Right lobe of liver (tissue), 6 donors: ENCODE results near the gene EIF2B2. TPM values are rescaled to one million over a fixed set of nuclear protein-coding genes. Genes with fewer than 3 reads are reported as not detected.

Source experiments
- ATAC-seq, 4 donors: fragments of 200-7000 bp; cut with Tn5 transposase; one replicate each; pipeline ENCODE4 v1.9.1; 2020; ENCODE audit warnings: mild to moderate bottlenecking in 4 of 4, moderate library complexity in 4 of 4
- DNase-seq, 3 donors: peaks; one replicate each; pipeline ENCODE4 v3.0.0-alpha.2; 2020
- H3K27ac ChIP-seq, 3 donors: fragments of 200-600 bp; one replicate each; pipeline ENCODE4 v1.8.0; 2022
- H3K27me3 ChIP-seq, 2 donors: fragments of 200-600 bp; one replicate each; pipeline ENCODE4 v1.8.0; 2022
- H3K36me3 ChIP-seq, 4 donors: fragments of 200-600 bp; sonication (generic) in 1 of 4; one replicate each; pipeline versions ENCODE4 v1.5.1 to v1.8.0; 2017 to 2022; ENCODE audit warnings: control low read depth in 1 of 4
- H3K4me1 ChIP-seq, 4 donors: fragments of 200-600 bp; sonication (generic) in 1 of 4; one replicate each; pipeline versions ENCODE4 v1.5.1 to v1.8.0; 2017 to 2022; ENCODE audit warnings: control low read depth in 1 of 4
- H3K4me3 ChIP-seq, 3 donors: fragments of 200-600 bp; one replicate each; pipeline ENCODE4 v1.8.0; 2022
- H3K9me3 ChIP-seq, 4 donors: fragments of 200-600 bp; sonication (generic) in 1 of 4; one replicate each; pipeline versions ENCODE4 v1.5.1 to v1.8.0; 2017 to 2022; ENCODE audit warnings: control low read depth in 1 of 4
- POLR2A ChIP-seq: fragments of 450-650 bp; IDR thresholded peaks from one replicate; pipeline ENCODE4 v1.6.1; 2017; ENCODE audit warnings: antibody characterized with exemption, mild to moderate bottlenecking
- WGBS: methylation state at CpG from one replicate; pipeline ENCODE4 v1.1.6; 2018; ENCODE audit warnings: low coverage, low lambda C conversion rate; ENCODE audit not compliant: insufficient coverage; ENCODE audit errors: missing lambda C conversion rate; 5-methylcytosine and 5-hydroxymethylcytosine counted together
- intact Hi-C, 2 donors: fragments of 100-400 bp; cut with DNase I; formaldehyde crosslinking; loops; one replicate each; pipeline versions ENCODE4 v1.11.2 to v1.14.1; 2022
- total RNA-seq, 6 experiments: library from RNA; depleted of rRNA in 2 of 6; stranded (reverse); fragments of >200 nt in 2 of 6; fragmentation: NEBNext Ultra II Directional in 3 of 6; extraction: Animal tissue kit (Norgen Biotek cat#: 25700) in 3 of 6; gene quantifications; one replicate each; pipeline versions ENCODE4 v1.1.0 to v1.2.4, GENCODE V29; 2016 to 2023
- TF ChIP-seq, protein P1 (sequence below), 4 donors: fragments of 200-600 bp in 3 of 4; fragments of 450-650 bp in 1 of 4; IDR thresholded peaks; one replicate each; pipeline versions ENCODE4 v1.5.1 to v1.8.0; 2016 to 2022; ENCODE audit warnings: antibody characterized with exemption in 4 of 4, mild to moderate bottlenecking in 2 of 4
- donor health status: DM: no; HTN: yes; CAD: no.
- donor health status: DM: no; HTN: no; CAD: no.
- donor health status: DM: no; HTN: no; CAD: no.
- donor health status: DM: no; HTN: yes; CAD: no.
- donor health status: DM: no; HTN: yes; CAD: no.

EIF2B2 gene
- total RNA-seq, 6 experiments from 2014 or later, result 16.1 to 37.5 (median 20.1) TPM

DNA sequence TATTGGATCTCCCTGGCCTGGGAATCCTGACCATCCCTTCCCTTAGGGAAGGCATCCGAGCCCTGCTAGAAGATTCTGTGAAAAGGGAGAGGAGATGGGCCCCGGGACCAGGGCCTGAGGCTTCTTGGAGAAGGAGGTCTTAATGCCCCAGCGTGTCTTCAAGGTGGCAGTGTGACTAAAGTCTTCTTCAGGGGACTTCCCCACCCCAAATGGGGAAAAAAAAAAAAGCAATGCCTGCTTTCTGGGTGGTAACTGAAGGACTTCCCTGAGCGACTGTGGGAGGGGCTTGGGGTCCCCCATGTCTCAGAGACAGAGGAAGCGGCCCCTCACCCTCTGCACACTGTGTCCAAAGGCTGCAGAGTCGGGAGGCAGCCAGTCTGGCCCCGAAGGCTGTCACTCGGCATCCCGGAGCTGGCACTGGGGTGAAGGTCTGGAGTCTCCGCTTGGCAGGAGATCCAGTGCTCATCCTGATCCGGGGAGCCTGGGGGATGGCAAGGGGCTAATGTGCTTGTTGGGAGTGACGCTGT is 39.5 kb upstream of the EIF2B2 start:
- H3K27ac ChIP-seq, result no peak overlapping the region
- TF ChIP-seq, protein P1, sequence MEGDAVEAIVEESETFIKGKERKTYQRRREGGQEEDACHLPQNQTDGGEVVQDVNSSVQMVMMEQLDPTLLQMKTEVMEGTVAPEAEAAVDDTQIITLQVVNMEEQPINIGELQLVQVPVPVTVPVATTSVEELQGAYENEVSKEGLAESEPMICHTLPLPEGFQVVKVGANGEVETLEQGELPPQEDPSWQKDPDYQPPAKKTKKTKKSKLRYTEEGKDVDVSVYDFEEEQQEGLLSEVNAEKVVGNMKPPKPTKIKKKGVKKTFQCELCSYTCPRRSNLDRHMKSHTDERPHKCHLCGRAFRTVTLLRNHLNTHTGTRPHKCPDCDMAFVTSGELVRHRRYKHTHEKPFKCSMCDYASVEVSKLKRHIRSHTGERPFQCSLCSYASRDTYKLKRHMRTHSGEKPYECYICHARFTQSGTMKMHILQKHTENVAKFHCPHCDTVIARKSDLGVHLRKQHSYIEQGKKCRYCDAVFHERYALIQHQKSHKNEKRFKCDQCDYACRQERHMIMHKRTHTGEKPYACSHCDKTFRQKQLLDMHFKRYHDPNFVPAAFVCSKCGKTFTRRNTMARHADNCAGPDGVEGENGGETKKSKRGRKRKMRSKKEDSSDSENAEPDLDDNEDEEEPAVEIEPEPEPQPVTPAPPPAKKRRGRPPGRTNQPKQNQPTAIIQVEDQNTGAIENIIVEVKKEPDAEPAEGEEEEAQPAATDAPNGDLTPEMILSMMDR (IDR thresholded peaks at IDR 0.05), result no peak
- no peak for TF ChIP-seq POLR2A
- no peaks in the 10 kb centered on the region for H3K36me3 ChIP-seq
- ATAC-seq, result peak in 1 of 4 donors; percentile 7
- H3K9me3 ChIP-seq, result no peaks in the 10 kb centered on the region
- no peaks in the 10 kb centered on the region for H3K27me3 ChIP-seq
- no peak overlapping the region for H3K4me3 ChIP-seq
- H3K4me1 ChIP-seq, result no peaks in the 10 kb centered on the region
- no peak for DNase-seq
- WGBS, result 40% methylated on average over 3 of the region's 12 CpGs
- intact Hi-C loops, result no loop called here

DNA sequence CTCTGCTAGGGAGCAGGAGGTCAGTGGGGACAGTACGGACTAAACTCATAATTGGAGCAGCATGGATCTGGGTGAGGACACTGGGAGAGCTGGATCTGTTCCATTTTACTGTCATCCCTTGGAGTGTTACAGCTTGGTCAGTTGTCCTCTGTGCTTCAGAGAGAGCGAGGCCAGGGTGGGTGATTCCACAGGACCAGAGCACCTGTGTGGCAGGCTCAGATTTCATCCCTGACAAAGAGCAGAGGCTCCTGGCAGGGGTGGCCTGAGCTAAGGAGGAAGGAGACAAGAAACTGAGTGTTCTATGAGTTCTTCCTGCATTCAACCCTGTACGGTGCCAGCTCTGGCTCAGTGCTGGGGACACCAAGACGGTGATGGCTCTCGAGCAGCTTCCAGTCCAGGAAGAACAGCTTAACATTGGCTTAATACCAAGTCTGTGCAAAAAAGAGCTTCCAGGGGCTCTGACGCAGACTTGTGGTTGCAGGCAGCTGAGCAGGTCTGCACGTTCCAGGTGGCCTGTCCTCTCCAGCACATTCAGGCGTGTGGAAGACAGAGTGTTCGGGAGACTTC is 38.9 kb upstream of the EIF2B2 start:
- WGBS, result 44% methylated on average over 6 of the region's 9 CpGs
- TF ChIP-seq, protein P1 (IDR thresholded peaks at IDR 0.05), result no peak
- TF ChIP-seq POLR2A, result no peak
- H3K4me1 ChIP-seq, result no peaks in the 10 kb centered on the region
- peak in 2 of 4 donors; percentile 11 to 16 for ATAC-seq
- H3K27me3 ChIP-seq, result no peaks in the 10 kb centered on the region
- no peak overlapping the region for H3K4me3 ChIP-seq
- no peak overlapping the region for H3K27ac ChIP-seq
- no peak for DNase-seq
- no peaks in the 10 kb centered on the region for H3K9me3 ChIP-seq
- no peaks in the 10 kb centered on the region for H3K36me3 ChIP-seq
- intact Hi-C loops, result no loop called here

DNA sequence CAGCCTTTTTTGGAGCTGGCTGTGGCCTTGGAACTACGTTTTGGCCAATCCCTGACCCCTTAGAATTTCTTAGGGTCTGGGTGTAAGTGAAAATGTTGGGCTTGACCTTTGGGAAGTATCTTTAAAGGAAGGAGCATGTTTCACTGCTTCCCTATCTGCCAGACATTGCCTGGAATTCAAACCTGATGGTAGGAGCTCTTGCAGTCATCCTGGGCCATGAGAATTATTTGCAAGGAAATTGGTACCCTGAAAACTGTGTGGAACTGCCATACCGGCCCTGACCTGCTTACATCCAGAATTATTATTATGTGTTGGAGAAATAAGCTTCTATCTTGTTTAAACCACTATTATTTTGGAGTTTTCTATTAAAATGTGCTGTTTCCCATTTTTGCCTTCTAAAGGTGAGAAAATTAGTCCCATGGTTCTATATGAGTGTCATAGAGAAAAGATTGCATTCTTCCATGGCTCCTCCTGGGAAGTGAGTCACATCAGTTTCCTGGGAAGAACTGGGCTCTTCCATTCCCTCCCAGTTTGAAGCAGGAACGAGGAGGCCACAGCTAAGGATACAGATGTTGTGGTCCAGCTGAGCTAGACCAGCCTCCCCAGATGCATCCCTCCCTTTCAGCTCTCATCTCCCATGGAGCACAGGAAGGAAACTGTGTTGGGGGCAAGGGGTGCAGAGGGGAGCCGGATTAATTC is 37.8 kb upstream of the EIF2B2 start:
- ATAC-seq, result peak in 1 of 4 donors; percentile 27
- TF ChIP-seq, protein P1 (IDR thresholded peaks at IDR 0.05), result no peak
- TF ChIP-seq POLR2A, result no peak
- Histone ChIP-seq H3K9me3 (no peaks in the 10 kb centered on the region), H3K4me3 (no peak overlapping the region), H3K27ac (no peak overlapping the region), H3K36me3 (no peaks in the 10 kb centered on the region), H3K27me3 (no peaks in the 10 kb centered on the region), H3K4me1 (no peaks in the 10 kb centered on the region)
- 57% methylated on average over 3 of the region's 4 CpGs for WGBS
- intact Hi-C loops, result no loop called here
- no peak for DNase-seq

DNA sequence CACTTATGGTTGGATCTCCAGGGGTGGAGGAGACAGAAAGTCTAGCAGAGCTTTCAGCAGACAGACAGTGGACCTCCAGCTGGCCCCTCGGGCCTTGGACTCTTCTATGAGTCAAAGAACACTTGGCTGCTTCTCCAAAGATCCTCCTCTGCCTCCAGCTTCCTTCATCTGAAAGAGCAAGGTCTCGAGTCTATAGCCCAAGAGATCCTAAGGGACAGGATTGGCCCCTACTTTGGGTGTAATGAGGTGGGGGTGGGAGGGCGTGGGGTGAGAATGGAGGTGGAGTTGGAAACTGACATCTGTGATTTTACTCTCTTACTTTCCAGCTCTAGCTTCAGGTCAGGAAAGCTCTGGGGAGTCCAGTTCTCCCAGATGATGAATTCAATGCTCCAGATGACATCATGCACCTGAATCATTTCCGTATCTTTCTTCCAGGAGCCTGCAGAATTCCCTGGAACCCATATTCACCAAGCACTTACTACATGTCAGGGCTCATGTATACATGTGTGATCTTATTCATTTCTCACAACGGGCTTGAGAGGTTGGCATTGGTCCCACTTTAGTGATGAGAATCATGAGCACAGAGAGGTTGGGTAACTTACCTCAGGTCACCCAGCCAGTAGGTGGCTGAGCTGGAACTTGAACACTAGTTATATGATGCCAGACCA is 37.1 kb upstream of the EIF2B2 start:
- H3K27me3 ChIP-seq, result no peaks in the 10 kb centered on the region
- no peak for TF ChIP-seq POLR2A
- TF ChIP-seq, protein P1 (IDR thresholded peaks at IDR 0.05), result no peak
- ATAC-seq, result no peak
- H3K4me3 ChIP-seq, result no peak overlapping the region
- no peak for DNase-seq
- WGBS, result 58% methylated on average over 4 of the region's 5 CpGs
- H3K4me1 ChIP-seq, result no peaks in the 10 kb centered on the region
- no peaks in the 10 kb centered on the region for H3K36me3 ChIP-seq
- intact Hi-C loops, result no loop called here
- no peaks in the 10 kb centered on the region for H3K9me3 ChIP-seq
- H3K27ac ChIP-seq, result no peak overlapping the region
